EL (cell line): ENCODE data around the gene PRKCH.

ENCODE experiments used
- DNase-seq: peaks from one replicate; pipeline ENCODE4 v3.0.0-alpha.2; 2016

Gene PRKCH

GRCh38 chr14:61536661-61537562, 215.5 kb downstream of the PRKCH start:
- no peak for DNase-seq

- DNase-seq, result peak; percentile 72
Measured at GRCh38 chr14:61537563-61538463, 216.4 kb downstream of the PRKCH start.

GRCh38 chr14:61538464-61539022, 217.2 kb downstream of the PRKCH start:
- DNase-seq, result no peak

GRCh38 chr14:61539631-61540030, 218.3 kb downstream of the PRKCH start:
- no peak for DNase-seq

GRCh38 chr14:61540931-61541330, 219.6 kb downstream of the PRKCH start:
- DNase-seq, result no peak

- DNase-seq, result no peak
Measured at GRCh38 chr14:61542848-61543790, 221.7 kb downstream of the PRKCH start.

- DNase-seq, result no peak
Measured at GRCh38 chr14:61543946-61544345, 222.6 kb downstream of the PRKCH start.

- DNase-seq, result no peak
Measured at GRCh38 chr14:61544448-61545330, 223.3 kb downstream of the PRKCH start.

GRCh38 chr14:61545726-61546455, 224.5 kb downstream of the PRKCH start:
- no peak for DNase-seq

GRCh38 chr14:61547186-61548069, 226.0 kb downstream of the PRKCH start:
- DNase-seq, result peak; percentile 87

GRCh38 chr14:61549425-61549824, 228.0 kb downstream of the PRKCH start:
- peak; percentile 44 for DNase-seq

GRCh38 chr14:61551384-61551783, 230.0 kb downstream of the PRKCH start:
- DNase-seq, result no peak

GRCh38 chr14:61552241-61552640, 230.9 kb downstream of the PRKCH start:
- no peak for DNase-seq

GRCh38 chr14:61553730-61554641, 232.6 kb downstream of the PRKCH start:
- DNase-seq, result peak; percentile 99

- DNase-seq, result peak; percentile 78
Measured at GRCh38 chr14:61555056-61555838, 233.9 kb downstream of the PRKCH start.

GRCh38 chr14:61556455-61556854, 235.1 kb downstream of the PRKCH start:
- DNase-seq, result no peak

- no peak for DNase-seq
Measured at GRCh38 chr14:61557262-61557661, 235.9 kb downstream of the PRKCH start.
